Activated naive CD8-positive, alpha-beta T cell treated with anti-CD3 and anti-CD28 coated beads, Interleukin-2, amount 50 U/mL, for 24 hours (primary cell): ENCODE data around the gene HPCAL1.

Source experiments
- ATAC-seq: fragments of 150-1000 bp; cut with Tn5 transposase; one replicate; pipeline ENCODE4 v1.10.0; 2021
- DNase-seq: peaks from one replicate; pipeline ENCODE4 v3.0.0; 2021
- H3K27ac Mint-ChIP-seq: one replicate; pipeline ENCODE4 v1.8.0; 2021; ENCODE audit warnings: mild to moderate bottlenecking, mixed read lengths
- H3K27me3 Mint-ChIP-seq: one replicate; pipeline ENCODE4 v1.8.0; 2021; ENCODE audit warnings: mixed read lengths
- H3K36me3 Mint-ChIP-seq: one replicate; pipeline ENCODE4 v1.8.0; 2021; ENCODE audit warnings: low read depth, mixed read lengths
- H3K4me1 Mint-ChIP-seq: one replicate; pipeline ENCODE4 v1.8.0; 2021; ENCODE audit warnings: mixed read lengths
- H3K4me3 Mint-ChIP-seq: one replicate; pipeline ENCODE4 v1.8.0; 2021; ENCODE audit warnings: mild to moderate bottlenecking, moderate library complexity, mixed read lengths
- H3K9me3 Mint-ChIP-seq: one replicate; pipeline ENCODE4 v1.8.0; 2021; ENCODE audit warnings: mixed read lengths

HPCAL1 gene

DNA sequence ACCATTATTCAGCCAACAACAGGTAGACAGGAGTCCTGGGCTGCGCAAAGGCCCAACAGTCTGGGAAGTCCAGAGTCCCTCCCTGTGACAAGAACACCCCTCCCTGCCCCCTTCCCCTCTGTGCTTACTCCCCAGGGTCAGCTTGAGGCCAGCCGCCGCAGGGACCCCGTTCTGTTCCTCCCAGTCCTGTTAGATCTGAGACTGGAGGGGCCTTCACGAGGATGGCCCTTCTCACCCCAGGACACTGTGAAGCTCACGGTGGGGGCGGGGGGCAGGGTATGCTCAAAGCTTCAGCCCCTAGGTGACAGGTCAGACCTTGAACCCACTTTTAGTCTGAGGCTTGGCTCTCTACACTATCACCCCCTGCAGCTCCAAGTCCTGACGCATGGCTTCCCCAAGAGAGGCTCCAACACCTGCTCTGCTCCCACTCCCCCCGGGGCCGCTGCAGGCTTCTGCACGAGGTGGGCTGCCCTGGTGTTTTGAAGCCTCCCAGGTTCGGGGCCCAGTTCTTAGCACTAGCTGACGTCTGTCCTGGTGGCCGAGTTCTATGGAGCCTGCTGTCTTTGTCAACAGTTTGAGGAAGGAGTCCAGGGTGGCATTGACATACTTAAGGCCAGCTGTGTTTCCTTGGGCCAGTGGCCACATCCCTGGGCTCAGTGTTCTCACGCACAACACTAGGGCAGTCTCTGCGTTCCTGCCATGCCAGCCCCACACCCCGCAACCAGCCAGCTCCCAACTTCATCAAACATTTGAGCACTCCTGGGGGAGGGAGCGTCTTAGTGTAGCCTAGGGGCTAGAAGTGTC lies 37.2 kb upstream of the HPCAL1 start:
- Mint-ChIP-seq H3K27ac (no peak overlapping the region), H3K27me3 (no peaks in the 10 kb centered on the region), H3K9me3 (no peaks in the 10 kb centered on the region), H3K4me1 (peaks cover 4% of the 10 kb centered on the region), H3K36me3 (no peaks in the 10 kb centered on the region), H3K4me3 (no peak overlapping the region)
- no peak for ATAC-seq
- no peak for DNase-seq

DNA sequence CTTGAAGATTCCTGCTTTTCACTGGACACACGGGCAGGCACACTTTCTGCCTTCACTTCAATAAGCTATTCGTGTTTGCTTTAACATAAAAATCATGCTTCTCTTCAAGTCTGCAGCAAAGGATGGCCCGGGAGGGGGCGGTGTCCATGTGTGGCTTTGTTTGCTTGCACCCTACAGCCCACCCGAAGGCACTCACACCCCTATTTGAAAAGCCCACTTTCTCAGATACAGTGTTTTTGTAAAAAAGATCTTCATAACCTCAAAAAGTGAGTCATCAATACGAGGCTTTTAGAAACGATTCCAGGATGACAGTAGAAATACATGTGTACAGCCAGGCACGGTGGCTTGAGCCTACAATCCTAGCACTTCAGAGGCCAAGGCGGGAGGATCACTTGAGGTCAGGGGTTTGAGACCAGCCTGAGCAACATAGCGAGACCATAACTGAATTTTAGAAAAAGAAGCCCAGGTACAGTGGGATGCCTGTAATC lies 36.5 kb upstream of the HPCAL1 start:
- ATAC-seq, result no peak
- no peaks in the 10 kb centered on the region for H3K27me3 Mint-ChIP-seq
- no peak overlapping the region for H3K27ac Mint-ChIP-seq
- DNase-seq, result no peak
- no peak overlapping the region for H3K4me3 Mint-ChIP-seq
- H3K9me3 Mint-ChIP-seq, result no peaks in the 10 kb centered on the region
- peaks cover 10% of the 10 kb centered on the region for H3K4me1 Mint-ChIP-seq
- no peaks in the 10 kb centered on the region for H3K36me3 Mint-ChIP-seq

DNA sequence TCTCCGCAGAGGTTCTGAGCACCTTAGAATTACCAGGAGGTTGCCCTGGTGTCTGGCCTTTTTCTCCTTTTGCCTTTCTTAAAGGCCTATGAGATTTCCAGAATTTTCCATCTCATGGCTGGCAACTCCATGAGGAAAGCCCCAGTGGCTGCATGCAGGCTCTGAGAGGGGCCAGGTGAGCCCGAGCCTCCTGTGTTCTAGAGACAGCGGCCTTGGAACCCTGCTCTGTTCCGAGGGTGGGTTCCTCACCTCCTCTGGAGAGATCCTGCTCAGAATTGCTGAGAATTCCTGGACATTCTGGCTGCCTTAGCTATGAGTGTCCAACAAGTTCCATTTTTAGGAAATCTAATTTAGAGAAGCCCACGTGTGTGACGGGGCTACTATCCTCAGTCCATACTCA lies 35.7 kb upstream of the HPCAL1 start:
- no peaks in the 10 kb centered on the region for H3K9me3 Mint-ChIP-seq
- H3K4me3 Mint-ChIP-seq, result no peak overlapping the region
- H3K36me3 Mint-ChIP-seq, result no peaks in the 10 kb centered on the region
- no peak overlapping the region for H3K27ac Mint-ChIP-seq
- H3K4me1 Mint-ChIP-seq, result peaks cover 17% of the 10 kb centered on the region
- DNase-seq (no peak), ATAC-seq (no peak)
- H3K27me3 Mint-ChIP-seq, result no peaks in the 10 kb centered on the region

DNA sequence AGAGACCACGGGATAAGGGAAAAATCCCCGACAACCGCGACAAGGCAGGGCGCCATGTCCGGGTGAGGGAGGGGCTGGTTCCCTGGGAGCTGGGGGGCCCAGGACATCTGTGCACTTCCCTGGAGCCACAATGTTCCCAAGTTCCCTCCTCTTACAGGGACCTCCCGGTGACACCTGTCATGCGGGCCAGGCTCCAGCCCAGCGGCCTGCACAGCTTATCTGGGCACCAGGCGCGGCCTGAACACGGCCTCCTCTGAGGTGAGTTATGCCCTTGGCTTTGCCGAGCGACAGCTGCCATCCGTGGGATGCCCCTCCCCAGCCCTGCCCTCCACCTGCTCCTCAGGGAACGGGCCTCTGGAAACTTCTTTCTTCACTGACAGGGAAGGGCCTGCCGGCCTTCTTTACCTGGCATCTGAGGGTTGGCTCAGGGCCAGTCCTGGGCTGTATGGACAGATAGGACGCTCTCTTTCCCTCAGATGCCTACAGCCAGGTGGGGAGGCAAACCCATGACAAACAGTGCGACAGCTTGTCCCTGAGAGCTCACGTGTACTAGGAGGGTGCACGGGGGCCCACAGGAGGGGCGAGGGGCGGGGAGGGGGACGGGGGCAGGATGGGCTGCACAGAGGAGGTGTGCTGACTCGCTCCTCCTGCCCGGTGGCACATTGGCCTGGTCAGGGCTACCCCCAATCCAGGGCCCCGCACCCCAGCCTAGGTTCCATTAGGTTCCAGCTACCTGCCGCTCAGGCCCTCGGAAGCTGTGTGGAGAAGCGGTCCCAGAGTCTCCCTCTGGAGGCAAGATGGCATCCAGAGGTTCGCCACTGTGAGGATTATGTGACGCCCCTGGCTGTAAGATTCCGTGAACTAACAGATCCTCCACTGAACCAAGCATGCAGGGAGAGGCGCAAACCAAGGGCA lies 34.9 kb upstream of the HPCAL1 start:
- H3K27ac Mint-ChIP-seq, result no peak overlapping the region
- H3K4me3 Mint-ChIP-seq, result no peak overlapping the region
- no peaks in the 10 kb centered on the region for H3K27me3 Mint-ChIP-seq
- no peaks in the 10 kb centered on the region for H3K9me3 Mint-ChIP-seq
- ATAC-seq, result no peak
- no peaks in the 10 kb centered on the region for H3K36me3 Mint-ChIP-seq
- no peak for DNase-seq
- peaks cover 17% of the 10 kb centered on the region for H3K4me1 Mint-ChIP-seq

DNA sequence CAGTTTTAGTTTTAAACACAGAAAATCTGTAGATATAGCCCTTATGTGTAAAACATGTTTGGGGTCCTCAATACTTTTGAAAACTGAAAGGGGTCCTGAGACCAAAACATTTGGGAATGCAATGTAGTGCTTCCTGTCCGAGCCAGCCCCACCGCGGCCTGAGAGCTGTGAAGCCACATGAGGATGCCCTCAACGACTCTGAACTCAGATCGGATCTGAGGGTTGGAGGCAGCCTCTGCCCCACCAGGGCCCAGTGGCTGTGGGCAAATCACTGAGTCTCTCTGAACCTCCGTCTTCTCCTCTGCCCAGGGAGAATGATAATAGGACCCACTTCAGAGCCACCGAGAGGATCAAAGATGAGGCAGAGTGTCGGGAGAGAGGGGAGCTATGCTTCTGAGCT lies 33.4 kb upstream of the HPCAL1 start:
- H3K27ac Mint-ChIP-seq, result no peak overlapping the region

DNA sequence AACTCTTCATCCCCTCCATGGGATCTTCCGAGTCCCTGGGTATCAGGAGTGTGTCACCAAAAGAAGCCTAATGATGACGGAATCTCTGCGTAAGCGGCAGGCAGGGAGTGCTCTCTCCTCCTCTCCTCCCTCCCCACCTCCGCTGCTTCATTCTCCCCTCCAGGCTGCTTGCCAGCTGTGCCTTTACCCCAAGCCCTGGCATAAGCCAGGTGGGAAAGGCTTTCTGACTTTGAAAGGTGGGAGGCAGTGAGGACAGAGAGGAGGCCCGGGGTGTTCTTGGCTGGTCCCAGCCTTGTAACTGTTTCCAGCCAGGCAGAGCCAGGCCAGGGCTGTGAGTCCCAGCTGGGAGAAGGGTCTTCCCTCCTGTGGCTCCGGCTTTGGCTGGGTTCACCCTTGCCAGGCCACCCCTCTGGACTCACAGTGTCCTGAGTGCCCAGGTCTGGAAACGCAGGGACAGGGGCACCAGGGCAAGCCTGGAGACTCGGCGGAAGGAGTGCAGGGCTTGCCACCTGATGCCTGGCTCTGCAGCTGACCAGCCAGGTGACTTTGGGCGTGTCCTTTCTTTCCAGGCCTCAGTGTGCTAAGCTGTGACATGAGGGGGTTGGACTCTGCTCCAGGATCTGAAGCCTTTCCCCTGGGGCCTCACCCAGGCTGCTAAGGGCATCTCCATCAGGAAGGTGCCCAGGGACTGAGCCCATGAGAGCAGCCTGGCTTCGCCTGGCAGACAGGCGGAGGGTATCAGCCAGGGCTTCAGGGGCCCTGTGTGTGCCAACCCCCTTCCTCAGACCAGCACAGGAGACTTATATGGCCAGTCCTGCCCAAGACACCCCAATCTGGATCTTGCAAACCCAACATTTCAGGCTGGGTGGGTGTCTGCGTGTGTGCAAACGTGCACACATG lies 32.7 kb upstream of the HPCAL1 start:
- H3K27ac Mint-ChIP-seq, result no peak overlapping the region
- no peak overlapping the region for H3K4me3 Mint-ChIP-seq
- no peak for DNase-seq
- H3K36me3 Mint-ChIP-seq, result no peaks in the 10 kb centered on the region
- no peaks in the 10 kb centered on the region for H3K27me3 Mint-ChIP-seq
- no peak for ATAC-seq
- H3K9me3 Mint-ChIP-seq, result no peaks in the 10 kb centered on the region
- H3K4me1 Mint-ChIP-seq, result peaks cover 17% of the 10 kb centered on the region

More for the DNA sequence above, 33.4 kb upstream of the HPCAL1 start:
- Mint-ChIP-seq H3K9me3 (no peaks in the 10 kb centered on the region), H3K4me1 (peaks cover 17% of the 10 kb centered on the region), H3K36me3 (no peaks in the 10 kb centered on the region), H3K27me3 (no peaks in the 10 kb centered on the region), H3K4me3 (no peak overlapping the region)
- ATAC-seq (no peak), DNase-seq (no peak)

DNA sequence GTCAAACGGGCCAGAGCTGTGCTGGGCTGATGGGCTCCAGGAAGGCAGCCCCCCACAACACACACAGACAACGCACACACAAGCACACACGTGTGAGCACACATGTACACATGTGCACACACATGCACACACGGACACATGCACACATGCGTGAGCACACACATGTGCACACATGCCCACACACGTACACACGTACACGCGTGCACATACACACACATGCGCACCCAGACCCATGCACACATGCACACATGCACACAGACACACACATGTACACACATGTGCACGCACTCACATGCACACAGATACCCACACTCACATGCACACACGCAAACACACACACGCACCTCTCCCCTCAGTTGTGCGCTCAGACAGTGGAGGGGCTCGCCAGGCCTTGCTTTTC lies 31.2 kb upstream of the HPCAL1 start:
- H3K36me3 Mint-ChIP-seq, result no peaks in the 10 kb centered on the region
- H3K4me3 Mint-ChIP-seq, result no peak overlapping the region
- H3K4me1 Mint-ChIP-seq, result peaks cover 17% of the 10 kb centered on the region
- no peak overlapping the region for H3K27ac Mint-ChIP-seq
- DNase-seq (no peak), ATAC-seq (no peak)
- H3K9me3 Mint-ChIP-seq, result no peaks in the 10 kb centered on the region
- no peaks in the 10 kb centered on the region for H3K27me3 Mint-ChIP-seq

DNA sequence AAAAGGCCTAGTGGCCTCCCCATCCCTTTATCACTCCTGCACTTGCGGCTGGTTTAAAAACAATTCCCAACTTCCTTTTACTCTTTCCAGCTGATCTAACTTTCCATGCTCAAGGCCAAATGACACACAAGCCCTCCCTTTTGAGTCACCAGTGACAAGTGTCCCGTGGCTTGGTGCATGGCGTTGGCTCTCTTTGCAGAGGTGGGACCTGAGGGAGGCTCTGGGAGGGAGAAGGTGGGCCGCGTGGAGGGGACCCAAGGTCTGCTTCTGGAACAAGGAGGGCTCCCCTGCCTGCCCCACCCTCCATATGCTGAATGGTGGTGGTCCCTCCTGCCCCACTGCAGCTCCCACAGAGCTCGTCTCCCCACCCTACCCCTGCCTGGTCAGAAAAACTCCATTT lies 30.8 kb upstream of the HPCAL1 start:
- Mint-ChIP-seq H3K27me3 (no peaks in the 10 kb centered on the region), H3K9me3 (no peaks in the 10 kb centered on the region), H3K27ac (no peak overlapping the region), H3K4me1 (peaks cover 17% of the 10 kb centered on the region), H3K36me3 (no peaks in the 10 kb centered on the region), H3K4me3 (no peak overlapping the region)
- ATAC-seq, result no peak
- DNase-seq, result no peak

DNA sequence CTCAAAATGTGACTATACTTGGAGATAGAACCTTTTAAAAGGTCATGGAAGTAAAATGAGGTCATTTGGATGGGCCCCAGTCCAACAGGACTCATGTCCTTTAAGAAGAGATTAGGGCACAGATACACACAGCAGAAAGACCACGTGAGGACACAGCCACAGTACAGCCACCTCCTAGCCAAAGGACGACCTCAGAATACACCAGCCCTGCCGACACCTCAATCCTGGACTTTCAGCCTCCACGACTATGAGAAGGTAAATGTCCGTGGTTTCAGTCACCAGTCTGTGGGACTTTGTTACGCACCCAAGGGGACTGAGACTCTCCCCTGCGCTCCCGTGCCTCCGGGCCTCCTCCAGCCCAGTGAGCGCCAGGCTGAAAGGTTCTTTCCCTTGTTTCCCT lies 30.2 kb upstream of the HPCAL1 start:
- H3K4me3 Mint-ChIP-seq, result no peak overlapping the region
- peaks cover 21% of the 10 kb centered on the region for H3K4me1 Mint-ChIP-seq
- H3K27ac Mint-ChIP-seq, result no peak overlapping the region
- H3K27me3 Mint-ChIP-seq, result no peaks in the 10 kb centered on the region
- DNase-seq (no peak), ATAC-seq (no peak)
- no peaks in the 10 kb centered on the region for H3K36me3 Mint-ChIP-seq
- H3K9me3 Mint-ChIP-seq, result no peaks in the 10 kb centered on the region

DNA sequence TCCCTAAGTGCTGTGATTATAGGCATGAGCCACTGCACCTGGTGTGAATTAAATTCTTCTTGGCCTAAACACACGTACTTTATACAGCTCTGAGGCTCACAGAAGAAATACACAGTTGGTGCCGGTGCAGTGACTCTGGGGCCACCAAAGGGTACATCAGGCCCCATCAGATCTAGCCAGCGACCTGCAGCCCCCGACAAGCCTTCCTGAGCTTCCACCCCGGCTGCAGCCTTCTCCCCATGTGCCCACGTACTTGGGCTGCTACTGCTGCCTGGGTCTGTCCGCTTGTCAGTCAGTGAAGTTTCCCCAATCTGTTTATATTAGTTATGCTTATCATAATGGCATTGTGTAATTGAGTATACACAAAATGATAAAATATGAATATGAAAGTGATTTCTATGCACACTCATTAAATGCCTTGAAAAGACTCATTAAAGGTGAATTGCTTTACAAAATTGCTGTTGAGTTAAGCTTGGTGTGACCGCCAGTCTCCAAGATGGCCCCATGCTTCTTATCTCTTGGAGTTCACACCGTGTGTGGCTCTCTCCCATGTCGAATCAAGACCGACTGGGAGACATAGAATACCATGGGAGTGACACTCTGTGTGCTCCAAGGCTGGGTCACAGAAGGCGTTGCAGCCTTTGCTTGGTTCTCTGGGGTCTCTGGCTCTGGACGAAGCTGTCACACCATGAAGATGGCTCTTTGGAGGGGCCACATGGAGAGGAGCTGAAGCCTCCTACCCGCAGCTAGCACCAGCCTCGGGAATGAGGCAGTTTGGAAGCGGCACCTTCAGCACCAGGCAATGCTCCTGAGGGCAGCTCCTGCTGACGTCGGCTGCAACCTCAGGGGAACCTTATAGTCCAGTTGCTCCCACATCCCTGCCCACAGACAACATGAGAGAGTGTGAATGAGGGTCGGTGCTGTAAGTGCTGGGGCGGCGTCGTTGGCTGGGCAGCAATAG lies 29.2 kb upstream of the HPCAL1 start:
- Mint-ChIP-seq H3K9me3 (no peaks in the 10 kb centered on the region), H3K36me3 (no peaks in the 10 kb centered on the region), H3K27me3 (peaks cover 2% of the 10 kb centered on the region), H3K4me3 (no peak overlapping the region), H3K27ac (no peak overlapping the region), H3K4me1 (peaks cover 31% of the 10 kb centered on the region)
- DNase-seq (no peak), ATAC-seq (no peak)

DNA sequence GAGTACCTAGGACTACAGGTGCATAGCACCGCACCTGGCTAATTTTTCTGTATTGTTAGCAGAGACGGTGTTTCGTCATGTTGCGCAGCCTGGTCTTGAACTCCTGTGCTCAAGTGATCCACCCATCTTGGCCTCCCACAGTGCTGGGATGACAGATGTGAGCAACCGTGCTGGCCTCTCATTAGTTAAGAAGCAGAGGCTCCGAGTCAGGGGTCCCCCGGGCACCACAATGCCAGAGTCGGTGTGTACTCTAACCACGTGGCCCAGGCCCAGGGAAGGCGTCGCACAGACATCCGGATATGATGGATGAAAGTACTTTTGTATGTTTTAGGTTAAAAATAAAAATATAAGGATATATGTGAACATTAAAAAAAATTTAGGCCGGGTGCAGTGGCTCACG lies 28.3 kb upstream of the HPCAL1 start:
- no peak for ATAC-seq
- H3K27me3 Mint-ChIP-seq, result peaks cover 2% of the 10 kb centered on the region
- H3K4me1 Mint-ChIP-seq, result peaks cover 39% of the 10 kb centered on the region
- H3K27ac Mint-ChIP-seq, result no peak overlapping the region
- no peak for DNase-seq
- H3K9me3 Mint-ChIP-seq, result no peaks in the 10 kb centered on the region
- H3K36me3 Mint-ChIP-seq, result no peaks in the 10 kb centered on the region
- no peak overlapping the region for H3K4me3 Mint-ChIP-seq

DNA sequence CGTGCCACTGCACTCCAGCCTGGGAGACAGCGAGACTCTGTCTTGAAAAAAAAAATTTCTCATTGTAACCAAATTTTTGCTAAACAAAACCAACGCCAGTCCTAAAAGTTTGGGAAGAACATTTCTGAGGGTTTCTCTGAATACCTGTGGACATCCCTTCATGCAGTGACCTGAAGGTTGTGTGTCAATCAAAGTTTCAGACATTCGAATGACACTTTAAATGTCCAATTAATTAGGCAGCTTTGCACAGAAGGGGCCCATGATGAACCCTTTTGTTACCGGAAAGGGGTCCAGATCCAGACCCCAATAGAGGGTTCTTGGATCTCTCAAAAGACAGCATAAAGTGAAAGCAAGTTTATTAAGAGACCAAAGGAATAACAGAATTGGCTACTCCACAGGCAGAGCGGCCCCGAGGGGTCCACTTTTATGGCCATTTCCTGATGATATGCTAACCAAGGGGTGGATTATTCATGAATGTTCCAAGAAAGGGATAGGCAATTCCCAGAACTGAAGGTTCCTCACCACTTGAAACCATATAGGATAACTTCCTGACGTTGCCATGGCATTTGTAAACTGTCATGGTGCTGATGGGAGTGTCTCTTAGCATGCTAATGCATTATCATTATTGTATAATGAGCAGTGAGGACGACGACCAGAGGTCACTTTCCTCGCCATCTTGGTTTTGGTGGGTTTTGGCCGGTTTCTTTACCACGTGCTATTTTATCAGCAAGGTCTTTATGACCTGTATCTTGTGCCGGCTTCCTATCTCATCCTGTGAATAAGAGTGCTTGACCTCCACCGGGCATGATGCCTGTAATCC lies 27.5 kb upstream of the HPCAL1 start:
- Mint-ChIP-seq H3K27me3 (peaks cover 2% of the 10 kb centered on the region), H3K4me1 (peaks cover 39% of the 10 kb centered on the region), H3K27ac (no peak overlapping the region), H3K36me3 (no peaks in the 10 kb centered on the region), H3K4me3 (no peak overlapping the region), H3K9me3 (no peaks in the 10 kb centered on the region)
- ATAC-seq, result no peak
- DNase-seq, result no peak
